ENCODE results near the gene KCNC2.

KCNC2 gene

GRCh38 chr12:75196865-75197264 lies 12.8 kb downstream of the KCNC2 start:
- no peak for DNase-seq
- H3K4me2 ChIP-seq (ENCODE audit: insufficient read depth, low read length) = no peak overlapping the region
- TF ChIP-seq EZH2 (IDR thresholded peaks at IDR 0.05; ENCODE audit: borderline replicate concordance, low read depth, low read length, severe bottlenecking) = no peak
- TF ChIP-seq, protein P1, sequence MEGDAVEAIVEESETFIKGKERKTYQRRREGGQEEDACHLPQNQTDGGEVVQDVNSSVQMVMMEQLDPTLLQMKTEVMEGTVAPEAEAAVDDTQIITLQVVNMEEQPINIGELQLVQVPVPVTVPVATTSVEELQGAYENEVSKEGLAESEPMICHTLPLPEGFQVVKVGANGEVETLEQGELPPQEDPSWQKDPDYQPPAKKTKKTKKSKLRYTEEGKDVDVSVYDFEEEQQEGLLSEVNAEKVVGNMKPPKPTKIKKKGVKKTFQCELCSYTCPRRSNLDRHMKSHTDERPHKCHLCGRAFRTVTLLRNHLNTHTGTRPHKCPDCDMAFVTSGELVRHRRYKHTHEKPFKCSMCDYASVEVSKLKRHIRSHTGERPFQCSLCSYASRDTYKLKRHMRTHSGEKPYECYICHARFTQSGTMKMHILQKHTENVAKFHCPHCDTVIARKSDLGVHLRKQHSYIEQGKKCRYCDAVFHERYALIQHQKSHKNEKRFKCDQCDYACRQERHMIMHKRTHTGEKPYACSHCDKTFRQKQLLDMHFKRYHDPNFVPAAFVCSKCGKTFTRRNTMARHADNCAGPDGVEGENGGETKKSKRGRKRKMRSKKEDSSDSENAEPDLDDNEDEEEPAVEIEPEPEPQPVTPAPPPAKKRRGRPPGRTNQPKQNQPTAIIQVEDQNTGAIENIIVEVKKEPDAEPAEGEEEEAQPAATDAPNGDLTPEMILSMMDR (IDR thresholded peaks at IDR 0.05; ENCODE audit: borderline replicate concordance, extremely low read depth, low read length, poor library complexity, severe bottlenecking) = no peak

GRCh38 chr12:75196408-75196807 lies 13.2 kb downstream of the KCNC2 start:
- Histone ChIP-seq H2AFZ (ENCODE audit: low read depth, low read length) (no peak overlapping the region), H3K27me3 (ENCODE audit: insufficient read depth, low read length, poor library complexity) (no peaks in the 10 kb centered on the region), H4K20me1 (ENCODE audit: insufficient read depth, low read length) (no peaks in the 10 kb centered on the region), H3K36me3 (ENCODE audit: insufficient read depth, low read length) (no peaks in the 10 kb centered on the region), H3K79me2 (ENCODE audit: insufficient read depth, low read length) (no peaks in the 10 kb centered on the region), H3K27ac (ENCODE audit: low read length) (no peak overlapping the region), H3K9ac (ENCODE audit: low read depth, low read length) (no peak overlapping the region), H3K4me1 (ENCODE audit: insufficient read depth, low read length) (peaks cover 9% of the 10 kb centered on the region), H3K4me2 (ENCODE audit: insufficient read depth, low read length) (no peak overlapping the region), H3K9me3 (ENCODE audit: insufficient read depth, low read length, severe bottlenecking) (no peaks in the 10 kb centered on the region), H3K4me3 (ENCODE audit: low read depth in 1 of 2, low read length in 2 of 2) (no peak overlapping the region)
- no peak for DNase-seq
- no peak for ATAC-seq (ENCODE audit: insufficient read depth, low read depth)
- no peak for TF ChIP-seq EZH2 (IDR thresholded peaks at IDR 0.05; ENCODE audit: borderline replicate concordance, low read depth, low read length, severe bottlenecking)
- TF ChIP-seq, protein P1 (IDR thresholded peaks at IDR 0.05; ENCODE audit: borderline replicate concordance, extremely low read depth, low read length, poor library complexity, severe bottlenecking) = no peak

More at GRCh38 chr12:75196865-75197264, 12.8 kb downstream of the KCNC2 start:
- no peak for ATAC-seq (ENCODE audit: insufficient read depth, low read depth)
- no peaks in the 10 kb centered on the region for H4K20me1 ChIP-seq (ENCODE audit: insufficient read depth, low read length)
- no peak overlapping the region for H3K9ac ChIP-seq (ENCODE audit: low read depth, low read length)
- no peak overlapping the region for H2AFZ ChIP-seq (ENCODE audit: low read depth, low read length)
- H3K79me2 ChIP-seq (ENCODE audit: insufficient read depth, low read length) = no peaks in the 10 kb centered on the region
- no peak overlapping the region for H3K27ac ChIP-seq (ENCODE audit: low read length)
- H3K36me3 ChIP-seq (ENCODE audit: insufficient read depth, low read length) = no peaks in the 10 kb centered on the region
- H3K27me3 ChIP-seq (ENCODE audit: insufficient read depth, low read length, poor library complexity) = no peaks in the 10 kb centered on the region
- peaks cover 11% of the 10 kb centered on the region for H3K4me1 ChIP-seq (ENCODE audit: insufficient read depth, low read length)
- H3K4me3 ChIP-seq (ENCODE audit: low read depth in 1 of 2, low read length in 2 of 2) = no peak overlapping the region
- H3K9me3 ChIP-seq (ENCODE audit: insufficient read depth, low read length, severe bottlenecking) = no peaks in the 10 kb centered on the region

DNA sequence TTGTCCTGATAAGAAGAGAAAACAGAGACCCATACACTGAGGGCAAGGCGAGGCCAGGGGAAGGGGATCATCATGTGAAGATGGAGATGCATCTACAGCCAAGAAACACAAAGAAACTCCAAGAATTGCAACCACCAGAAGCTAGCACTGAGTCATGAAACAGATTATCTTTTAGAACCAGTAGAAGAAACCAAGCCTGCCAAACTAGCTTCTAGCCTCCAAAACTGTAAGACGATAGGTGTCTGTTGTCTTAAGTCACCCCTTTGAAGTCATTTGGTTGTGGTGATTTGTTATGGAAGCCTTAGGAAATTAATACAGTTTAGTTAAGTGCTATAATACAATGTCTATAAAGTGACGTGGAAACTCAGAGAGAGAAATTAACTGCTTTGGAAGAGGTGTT lies 15.4 kb downstream of the KCNC2 start:
- Histone ChIP-seq H4K20me1 (ENCODE audit: insufficient read depth, low read length) (no peaks in the 10 kb centered on the region), H3K4me1 (ENCODE audit: insufficient read depth, low read length) (no peaks in the 10 kb centered on the region), H3K36me3 (ENCODE audit: insufficient read depth, low read length) (no peaks in the 10 kb centered on the region), H3K79me2 (ENCODE audit: insufficient read depth, low read length) (no peaks in the 10 kb centered on the region), H3K9ac (ENCODE audit: low read depth, low read length) (no peak overlapping the region), H2AFZ (ENCODE audit: low read depth, low read length) (no peak overlapping the region), H3K4me3 (ENCODE audit: low read depth in 1 of 2, low read length in 2 of 2) (no peak overlapping the region), H3K27ac (ENCODE audit: low read length) (no peak overlapping the region), H3K4me2 (ENCODE audit: insufficient read depth, low read length) (no peak overlapping the region), H3K27me3 (ENCODE audit: insufficient read depth, low read length, poor library complexity) (no peaks in the 10 kb centered on the region), H3K9me3 (ENCODE audit: insufficient read depth, low read length, severe bottlenecking) (no peaks in the 10 kb centered on the region)
- ATAC-seq (ENCODE audit: insufficient read depth, low read depth) = no peak
- DNase-seq = no peak
- TF ChIP-seq, protein P1 (IDR thresholded peaks at IDR 0.05; ENCODE audit: borderline replicate concordance, extremely low read depth, low read length, poor library complexity, severe bottlenecking) = no peak
- no peak for TF ChIP-seq EZH2 (IDR thresholded peaks at IDR 0.05; ENCODE audit: borderline replicate concordance, low read depth, low read length, severe bottlenecking)

- no peaks in the 10 kb centered on the region for H4K20me1 ChIP-seq (ENCODE audit: insufficient read depth, low read length)
- H3K27me3 ChIP-seq (ENCODE audit: insufficient read depth, low read length, poor library complexity) = no peaks in the 10 kb centered on the region
- H3K9me3 ChIP-seq (ENCODE audit: insufficient read depth, low read length, severe bottlenecking) = no peaks in the 10 kb centered on the region
- DNase-seq (no peak), ATAC-seq (ENCODE audit: insufficient read depth, low read depth) (no peak)
- no peak overlapping the region for H3K27ac ChIP-seq (ENCODE audit: low read length)
- H3K79me2 ChIP-seq (ENCODE audit: insufficient read depth, low read length) = no peaks in the 10 kb centered on the region
- no peak overlapping the region for H2AFZ ChIP-seq (ENCODE audit: low read depth, low read length)
- no peak overlapping the region for H3K4me2 ChIP-seq (ENCODE audit: insufficient read depth, low read length)
- TF ChIP-seq EZH2 (IDR thresholded peaks at IDR 0.05; ENCODE audit: borderline replicate concordance, low read depth, low read length, severe bottlenecking) = no peak
- TF ChIP-seq, protein P1 (IDR thresholded peaks at IDR 0.05; ENCODE audit: borderline replicate concordance, extremely low read depth, low read length, poor library complexity, severe bottlenecking) = no peak
- H3K9ac ChIP-seq (ENCODE audit: low read depth, low read length) = no peak overlapping the region
- no peaks in the 10 kb centered on the region for H3K4me1 ChIP-seq (ENCODE audit: insufficient read depth, low read length)
- H3K4me3 ChIP-seq (ENCODE audit: low read depth in 1 of 2, low read length in 2 of 2) = no peak overlapping the region
- H3K36me3 ChIP-seq (ENCODE audit: insufficient read depth, low read length) = no peaks in the 10 kb centered on the region
These were observed 17.4 kb downstream of the KCNC2 start for GRCh38 chr12:75192196-75192595.
